HG03045 (cell line): ENCODE data around the gene ITPK1.
A peak's percentile ranks its signal among the peaks of the same experiment; 100 is the strongest.
"Not testable (repeated sequence)": the region's sequence is repeated elsewhere in the genome, so short reads cannot be mapped to it uniquely, and the experiment has no call there.

Experiments used
- ATAC-seq: cut with Tn5 transposase; IDR thresholded peaks from one replicate; pipeline ENCODE4 v1.9.1; 2021; ENCODE audit warnings: mild to moderate bottlenecking, moderate library complexity; ENCODE audit not compliant: unreplicated experiment

Gene ITPK1

GRCh38 chr14:93115821-93116675, at the start of gene ITPK1:
TSS of gene ITPK1 (minus strand) at chr14:93115925. CDS start at chr14:93115163, 762 bp downstream.
- ATAC-seq, result peak; percentile 69

GRCh38 chr14:93163564-93163963, 47.8 kb upstream of the ITPK1 start:
- no peak for ATAC-seq

- no peak for ATAC-seq
These were observed 45.8 kb upstream of the ITPK1 start for GRCh38 chr14:93161411-93161940.

- no peak for ATAC-seq
These were observed 44.7 kb upstream of the ITPK1 start for GRCh38 chr14:93160353-93160801.

- ATAC-seq, result not testable (repeated sequence)
These were observed 44.1 kb upstream of the ITPK1 start for GRCh38 chr14:93159625-93160352.

- not testable (repeated sequence) for ATAC-seq
These were observed 42.6 kb upstream of the ITPK1 start for GRCh38 chr14:93158349-93158748.

- ATAC-seq, result no peak
These were observed 41.1 kb upstream of the ITPK1 start for GRCh38 chr14:93156693-93157369.

GRCh38 chr14:93155667-93156066, 39.9 kb upstream of the ITPK1 start:
- no peak for ATAC-seq

GRCh38 chr14:93153121-93153520, 37.4 kb upstream of the ITPK1 start:
- no peak for ATAC-seq

GRCh38 chr14:93150227-93151208, 34.8 kb upstream of the ITPK1 start:
- ATAC-seq, result no peak

- no peak for ATAC-seq
These were observed 33.3 kb upstream of the ITPK1 start for GRCh38 chr14:93148979-93149378.

- ATAC-seq, result no peak
These were observed 30.4 kb upstream of the ITPK1 start for GRCh38 chr14:93146119-93146518.

- ATAC-seq, result no peak
These were observed 27.3 kb upstream of the ITPK1 start for GRCh38 chr14:93142854-93143652.

- ATAC-seq, result no peak
These were observed 22.1 kb upstream of the ITPK1 start for GRCh38 chr14:93137864-93138263.

- ATAC-seq, result not testable (repeated sequence)
These were observed 20.8 kb upstream of the ITPK1 start for GRCh38 chr14:93136508-93136907.

GRCh38 chr14:93136009-93136408, 20.3 kb upstream of the ITPK1 start:
- ATAC-seq, result no peak

- ATAC-seq, result no peak
These were observed 19.7 kb upstream of the ITPK1 start for GRCh38 chr14:93135399-93135798.

GRCh38 chr14:93133464-93133863, 17.7 kb upstream of the ITPK1 start:
- no peak for ATAC-seq

- no peak for ATAC-seq
These were observed 16.8 kb upstream of the ITPK1 start for GRCh38 chr14:93132472-93133065.
